Activated T-cell treated with anti-CD3 and anti-CD28 coated beads, Interleukin-2, amount 50 U/mL, for 72 hours (primary cell): ENCODE results near the gene EAF2. TPM values are rescaled to one million over a fixed set of nuclear protein-coding genes. Genes with fewer than 3 reads are reported as not detected.
A peak's percentile ranks its signal among the peaks of the same experiment; 100 is the strongest.

Experiments
- ATAC-seq, 2 donors: fragments of 150-1000 bp; cut with Tn5 transposase; replicated peaks in 1 of 2; 2 replicates each; pipeline ENCODE4 v1.10.0; 2021; ENCODE audit warnings: moderate library complexity in 2 of 2, mild to moderate bottlenecking in 1 of 2
- DNase-seq, 2 donors: peaks; one replicate each; pipeline ENCODE4 v3.0.0; 2021 to 2022; ENCODE audit warnings: mixed read lengths in 1 of 2
- H3K27ac Mint-ChIP-seq: one replicate; pipeline ENCODE4 v1.8.0; 2022; ENCODE audit warnings: mild to moderate bottlenecking, moderate library complexity, mixed read lengths
- H3K27me3 Mint-ChIP-seq: one replicate; pipeline ENCODE4 v1.8.0; 2022; ENCODE audit warnings: low read depth, mixed read lengths
- H3K36me3 Mint-ChIP-seq, 2 donors: one replicate each; pipeline ENCODE4 v1.8.0; 2022; ENCODE audit warnings: mixed read lengths in 2 of 2, mild to moderate bottlenecking in 1 of 2; ENCODE audit not compliant: insufficient read depth in 2 of 2
- H3K4me1 Mint-ChIP-seq: one replicate; pipeline ENCODE4 v1.8.0; 2022; ENCODE audit warnings: low read depth, mixed read lengths
- H3K4me3 Mint-ChIP-seq, 2 donors: one replicate each; pipeline ENCODE4 v1.8.0; 2022; ENCODE audit warnings: mild to moderate bottlenecking in 2 of 2, mixed read lengths in 2 of 2, moderate library complexity in 2 of 2
- H3K9me3 Mint-ChIP-seq, 2 donors: one replicate each; pipeline ENCODE4 v1.8.0; 2022; ENCODE audit warnings: mixed read lengths in 2 of 2
- total RNA-seq, 2 donors: library from RNA; stranded (reverse); gene quantifications; one replicate each; pipeline ENCODE4 v1.2.3, GENCODE V29; 2022

The EAF2 gene
- 10 to 100 TPM; 14.2 to 17.9 TPM for total RNA-seq

DNA sequence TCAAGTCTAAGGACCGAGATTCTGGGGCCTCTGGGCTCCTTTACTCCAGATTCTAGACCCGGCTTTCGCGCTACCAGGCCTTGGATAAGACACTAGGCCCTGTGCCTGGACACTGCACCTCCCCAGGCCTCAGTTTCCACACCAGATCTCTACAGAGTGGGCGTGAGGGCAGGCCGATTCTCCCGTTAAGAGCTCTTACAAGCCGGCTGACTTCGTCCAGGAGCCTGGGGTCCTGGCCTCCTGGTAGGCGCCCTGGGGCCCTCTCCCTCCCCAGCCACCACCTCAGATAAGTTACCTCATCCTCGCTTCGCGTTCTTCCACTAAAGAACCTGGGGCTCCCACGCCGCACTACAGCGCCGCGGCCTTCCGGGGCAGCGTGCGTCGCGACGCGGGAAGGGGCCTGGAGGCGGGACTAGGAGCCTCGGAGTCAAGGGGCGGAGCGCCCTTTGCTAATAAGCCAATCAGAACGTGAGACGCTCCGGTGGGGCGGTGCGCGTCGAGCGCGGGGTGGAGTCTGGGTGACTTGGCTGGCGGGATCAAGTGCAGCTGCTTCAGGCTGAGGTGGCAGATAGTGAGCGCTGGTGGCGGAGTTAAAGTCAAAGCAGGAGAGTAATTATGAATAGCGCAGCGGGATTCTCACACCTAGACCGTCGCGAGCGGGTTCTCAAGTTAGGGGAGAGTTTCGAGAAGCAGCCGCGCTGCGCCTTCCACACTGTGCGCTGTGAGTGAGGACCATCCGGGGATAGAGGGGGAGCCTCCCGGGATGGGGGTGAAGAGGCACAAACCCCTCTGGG lies at the start of gene EAF2, which contains the start of gene IQCB1:
EAF2 (plus strand) TSS at position 539 of the 794 bp plus-strand sequence; CDS start at position 616, 77 bp downstream.
IQCB1 (minus strand) TSS at position 390 of the 794 bp plus-strand sequence. CDS start 6,100 bp downstream, outside the sequence.
- Mint-ChIP-seq H3K9me3 (no peaks in the 10 kb centered on the region), H3K27ac (peak within 1 kb of the TSS; percentile 87), H3K36me3 (peaks cover 2 to 27% of the 10 kb centered on the region in 2 donors), H3K27me3 (no peaks in the 10 kb centered on the region), H3K4me1 (peaks cover 57% of the 10 kb centered on the region), H3K4me3 (peak within 1 kb of the TSS; percentile 87 to 90)
- ATAC-seq (peak; percentile 98 to 99), DNase-seq (peak; percentile 97)

DNA sequence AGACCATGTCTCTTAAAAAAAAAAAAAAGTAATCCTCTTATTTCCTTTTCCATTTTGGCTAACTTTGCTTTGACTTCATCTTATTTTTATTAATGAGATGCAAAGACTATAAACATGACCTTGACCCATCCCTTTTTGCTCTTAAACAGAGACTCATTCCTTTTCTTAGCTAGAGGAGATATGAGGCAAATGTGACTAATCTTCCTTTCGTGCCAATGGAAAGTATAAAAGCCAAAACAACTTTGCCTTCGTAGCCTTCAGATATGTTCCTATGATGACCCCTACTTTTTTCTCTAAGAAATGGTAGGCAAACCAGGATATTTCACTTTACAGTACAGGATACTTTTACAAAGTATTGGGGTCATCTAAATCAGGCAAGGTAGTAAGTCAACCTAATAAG lies 48.5 kb upstream of the EAF2 start:
- H3K36me3 Mint-ChIP-seq = peaks cover 13 to 46% of the 10 kb centered on the region in 2 donors
- DNase-seq (no peak), ATAC-seq (no peak)
- H3K27me3 Mint-ChIP-seq = no peaks in the 10 kb centered on the region
- H3K9me3 Mint-ChIP-seq = no peaks in the 10 kb centered on the region
- H3K4me1 Mint-ChIP-seq = no peaks in the 10 kb centered on the region
- H3K27ac Mint-ChIP-seq = no peak overlapping the region
- H3K4me3 Mint-ChIP-seq = no peak overlapping the region

DNA sequence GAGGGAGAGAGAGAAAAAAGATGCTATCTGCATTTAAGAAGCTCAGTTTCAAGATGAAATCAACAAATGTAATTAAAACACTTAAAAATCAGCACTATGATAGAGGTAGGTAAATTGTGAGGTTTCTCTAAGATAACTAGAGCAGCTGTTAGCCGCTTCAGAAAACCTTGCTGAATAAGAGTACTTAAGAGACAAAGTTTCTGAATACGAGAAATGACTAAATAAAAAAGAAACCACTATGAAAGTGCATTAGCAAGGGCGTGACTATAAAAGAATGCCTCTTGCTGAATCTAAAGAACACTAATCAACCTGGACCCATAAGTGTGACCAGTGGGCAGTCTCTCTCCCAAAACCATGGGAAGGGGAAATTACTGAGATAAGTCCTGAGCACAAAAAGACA lies 41.9 kb upstream of the EAF2 start:
- H3K4me3 Mint-ChIP-seq = no peak overlapping the region
- no peaks in the 10 kb centered on the region for H3K9me3 Mint-ChIP-seq
- no peak overlapping the region for H3K27ac Mint-ChIP-seq
- no peaks in the 10 kb centered on the region for H3K4me1 Mint-ChIP-seq
- peaks cover 7 to 25% of the 10 kb centered on the region in 2 donors for H3K36me3 Mint-ChIP-seq
- ATAC-seq = no peak
- no peaks in the 10 kb centered on the region for H3K27me3 Mint-ChIP-seq
- no peak for DNase-seq

DNA sequence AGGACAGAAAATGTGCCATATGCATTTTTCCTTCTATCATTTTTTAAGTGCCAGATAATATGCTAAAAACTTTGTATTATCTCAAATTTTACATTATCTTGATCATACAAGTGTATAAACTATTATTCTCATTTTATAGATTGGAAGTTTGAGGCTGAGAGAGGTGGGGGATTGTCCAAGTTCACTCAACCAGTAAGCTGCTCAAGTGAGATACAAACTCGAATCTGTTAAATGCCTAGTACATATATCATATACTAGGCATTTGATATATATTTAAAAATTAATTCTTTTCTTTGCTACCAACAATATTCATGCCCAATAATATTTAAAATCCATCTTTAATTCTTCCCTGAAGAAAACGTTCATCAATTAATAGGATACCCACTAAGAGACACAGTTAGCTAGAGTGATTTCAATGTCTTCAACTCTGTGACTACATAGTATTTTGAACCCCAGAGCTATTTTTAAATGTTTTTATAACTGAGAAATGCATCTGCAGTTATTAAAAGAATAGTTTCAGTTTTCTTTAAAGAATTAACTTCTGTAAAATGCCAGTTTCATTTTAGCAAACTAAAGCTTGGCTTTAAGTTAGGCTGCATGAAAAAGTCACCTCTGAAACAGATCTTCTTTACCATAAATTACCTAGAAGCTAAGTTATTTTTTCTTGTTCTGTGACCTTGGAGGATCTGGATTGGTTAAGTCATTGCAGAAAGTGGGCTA lies 40.6 kb upstream of the EAF2 start:
- Mint-ChIP-seq H3K9me3 (no peaks in the 10 kb centered on the region), H3K4me1 (no peaks in the 10 kb centered on the region), H3K36me3 (peaks cover 0 to 12% of the 10 kb centered on the region in 2 donors), H3K4me3 (no peak overlapping the region), H3K27me3 (no peaks in the 10 kb centered on the region), H3K27ac (no peak overlapping the region)
- no peak for ATAC-seq
- DNase-seq = no peak

DNA sequence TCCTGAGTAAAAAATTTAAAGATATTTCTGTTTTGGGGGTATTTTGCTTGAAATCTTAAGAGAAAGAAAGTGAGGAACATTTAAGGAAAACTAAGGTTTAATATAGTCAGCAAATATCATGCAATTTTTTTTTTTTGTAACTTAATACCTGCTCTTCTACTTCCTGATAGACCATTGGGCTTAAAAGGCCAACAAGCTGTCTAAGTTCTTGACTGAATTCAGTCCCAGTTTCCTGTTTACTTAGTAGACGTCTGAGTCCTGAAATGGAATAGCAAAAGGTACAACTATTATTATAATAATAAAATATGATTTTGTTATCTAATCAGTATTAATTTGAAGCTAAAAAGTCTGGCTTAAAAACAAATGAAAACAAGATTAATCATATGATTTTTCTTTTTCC lies 38.0 kb upstream of the EAF2 start:
- DNase-seq (no peak), ATAC-seq (no peak)
- Mint-ChIP-seq H3K9me3 (no peaks in the 10 kb centered on the region), H3K4me1 (no peaks in the 10 kb centered on the region), H3K27ac (no peak overlapping the region), H3K4me3 (no peak overlapping the region), H3K27me3 (no peaks in the 10 kb centered on the region), H3K36me3 (peaks cover 0 to 9% of the 10 kb centered on the region in 2 donors)

DNA sequence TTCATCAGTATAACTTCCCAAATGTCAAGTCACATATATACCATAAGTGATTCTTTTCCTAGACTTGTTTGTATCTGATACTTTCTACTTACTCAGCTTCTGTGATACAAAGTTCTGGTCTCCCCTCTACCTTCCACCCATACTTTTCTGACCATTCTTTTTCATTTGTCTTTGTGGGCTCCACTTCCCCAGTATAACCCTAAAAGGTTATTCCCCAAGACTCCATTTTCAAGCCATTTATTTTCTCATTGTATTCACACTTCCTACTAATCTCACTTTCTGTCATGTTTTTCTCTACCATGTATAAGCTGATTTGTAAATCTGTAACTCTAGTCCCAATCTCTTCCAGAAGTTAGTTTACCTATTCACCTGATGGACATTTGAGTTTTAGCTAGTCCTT lies 34.1 kb upstream of the EAF2 start:
- no peaks in the 10 kb centered on the region for H3K9me3 Mint-ChIP-seq
- peaks cover 4 to 23% of the 10 kb centered on the region in 2 donors for H3K36me3 Mint-ChIP-seq
- H3K4me1 Mint-ChIP-seq = no peaks in the 10 kb centered on the region
- peak overlapping the region; percentile 34 for H3K27ac Mint-ChIP-seq
- no peaks in the 10 kb centered on the region for H3K27me3 Mint-ChIP-seq
- ATAC-seq (no peak), DNase-seq (no peak)
- H3K4me3 Mint-ChIP-seq = no peak overlapping the region

DNA sequence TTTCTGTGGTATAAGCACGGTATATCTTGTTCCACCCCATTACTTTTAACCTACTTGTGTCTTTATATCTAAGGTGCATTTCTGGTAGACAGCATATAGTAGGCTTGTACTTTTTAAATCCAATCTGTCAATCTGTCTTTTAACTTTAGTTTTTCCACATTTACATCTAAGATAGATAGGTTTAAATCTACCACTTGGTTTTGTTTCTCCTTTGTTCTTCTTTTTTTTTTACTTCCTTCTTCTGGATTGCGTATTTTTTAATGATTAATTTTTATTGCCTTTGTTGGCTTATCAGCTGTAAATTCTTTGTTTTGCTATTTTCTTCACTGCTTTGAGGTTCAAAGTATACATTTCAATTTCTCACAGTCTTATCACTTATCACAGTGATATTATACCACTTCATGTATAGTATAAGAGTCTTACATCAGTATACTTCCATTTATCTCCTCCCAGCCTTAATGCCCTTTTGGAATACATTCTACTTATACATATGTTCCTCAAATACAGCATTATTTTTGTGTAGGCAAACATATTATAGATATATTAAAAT lies 31.2 kb upstream of the EAF2 start:
- no peaks in the 10 kb centered on the region for H3K9me3 Mint-ChIP-seq
- DNase-seq (no peak), ATAC-seq (no peak)
- no peak overlapping the region for H3K4me3 Mint-ChIP-seq
- H3K27me3 Mint-ChIP-seq = no peaks in the 10 kb centered on the region
- peaks cover 8 to 31% of the 10 kb centered on the region in 2 donors for H3K36me3 Mint-ChIP-seq
- H3K4me1 Mint-ChIP-seq = no peaks in the 10 kb centered on the region
- H3K27ac Mint-ChIP-seq = peak overlapping the region; percentile 16

DNA sequence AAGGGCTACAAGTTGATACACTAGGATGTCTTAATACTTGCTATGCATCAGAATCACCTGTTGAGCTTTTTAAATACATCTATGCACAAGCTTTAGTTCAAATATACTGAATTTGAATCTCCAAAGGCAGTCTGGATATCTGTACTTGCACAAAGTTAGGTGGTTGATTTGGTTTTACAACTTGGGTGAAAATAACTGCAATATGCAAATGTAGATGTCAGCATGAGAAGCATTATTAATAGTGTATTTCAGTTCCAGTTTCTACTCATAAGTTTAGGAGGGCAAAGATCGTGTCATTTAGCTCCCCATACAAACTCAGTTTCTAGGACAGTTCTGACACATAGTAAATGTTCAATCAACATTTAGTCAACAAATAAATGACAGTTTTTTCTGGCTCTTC lies 25.8 kb upstream of the EAF2 start:
- DNase-seq = no peak
- ATAC-seq = peak in 1 of 2 donors; percentile 54
- Mint-ChIP-seq H3K4me3 (no peak overlapping the region), H3K36me3 (peaks cover 10 to 35% of the 10 kb centered on the region in 2 donors), H3K27ac (no peak overlapping the region), H3K27me3 (no peaks in the 10 kb centered on the region), H3K4me1 (peaks cover 5% of the 10 kb centered on the region), H3K9me3 (no peaks in the 10 kb centered on the region)

DNA sequence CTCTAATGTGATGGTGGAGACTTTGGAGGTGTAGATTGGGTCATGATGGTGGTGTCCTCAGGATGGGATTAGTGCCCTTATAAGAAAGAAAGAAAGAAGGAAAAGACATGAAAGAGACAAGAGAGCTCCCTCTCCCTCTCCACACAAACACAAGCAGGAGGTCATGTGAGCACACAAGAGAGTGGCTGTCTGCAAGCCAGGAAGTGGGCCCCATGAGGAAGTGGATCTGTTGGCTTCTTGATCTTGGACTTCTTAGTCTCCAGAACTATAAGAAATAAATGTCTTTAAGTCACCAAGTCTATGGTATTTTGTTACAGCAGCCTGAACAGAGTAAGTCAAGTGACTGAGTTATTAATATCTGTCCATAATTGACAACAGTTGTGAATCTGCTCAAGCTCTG lies 17.3 kb upstream of the EAF2 start:
- Mint-ChIP-seq H3K27ac (no peak overlapping the region), H3K27me3 (no peaks in the 10 kb centered on the region), H3K36me3 (peaks cover 32 to 54% of the 10 kb centered on the region in 2 donors), H3K9me3 (peaks cover 1 to 7% of the 10 kb centered on the region in 2 donors), H3K4me1 (peaks cover 29% of the 10 kb centered on the region), H3K4me3 (no peak overlapping the region)
- DNase-seq = no peak
- no peak for ATAC-seq

DNA sequence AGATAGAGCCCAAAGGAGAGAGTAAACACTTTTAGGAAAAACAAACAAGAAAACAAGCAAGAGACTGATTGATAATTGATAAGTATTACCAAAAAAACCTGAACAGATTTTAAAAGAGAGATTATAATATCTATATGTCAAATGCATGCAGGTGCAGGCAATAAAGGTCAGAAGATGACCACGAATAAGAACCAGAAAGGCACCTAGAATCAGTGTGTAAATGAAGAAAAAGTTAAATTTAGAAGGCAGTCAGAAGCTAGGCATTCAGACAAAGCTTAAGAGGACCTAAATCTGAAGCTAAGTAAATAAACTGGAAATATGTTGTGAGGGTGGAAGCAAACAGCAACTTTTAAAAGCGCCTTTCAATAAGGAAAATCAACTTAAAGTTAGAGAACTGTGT lies 16.4 kb upstream of the EAF2 start:
- Mint-ChIP-seq H3K4me3 (no peak overlapping the region), H3K9me3 (peaks cover 4 to 13% of the 10 kb centered on the region in 2 donors), H3K27ac (no peak overlapping the region), H3K36me3 (peaks cover 37 to 62% of the 10 kb centered on the region in 2 donors), H3K4me1 (peaks cover 29% of the 10 kb centered on the region), H3K27me3 (no peaks in the 10 kb centered on the region)
- no peak for DNase-seq
- no peak for ATAC-seq

DNA sequence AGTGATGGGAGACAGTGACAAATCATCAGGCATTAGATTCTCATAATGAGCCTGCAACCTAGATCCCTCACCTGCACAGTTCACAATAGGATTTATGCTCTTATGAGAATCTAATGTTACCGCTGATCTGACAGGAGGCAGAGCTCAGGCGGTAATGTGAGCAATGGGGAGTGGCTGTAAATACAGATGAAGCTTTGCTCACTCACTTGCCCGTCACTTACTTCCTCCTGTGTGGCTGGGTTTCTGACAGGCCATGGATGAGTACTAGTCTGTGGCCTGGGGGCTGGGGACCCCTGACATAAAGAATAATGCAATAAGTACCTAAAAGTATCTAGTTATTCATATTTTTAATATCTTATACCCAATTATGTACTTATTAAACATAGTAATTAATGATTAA lies 15.8 kb upstream of the EAF2 start:
- H3K4me3 Mint-ChIP-seq = no peak overlapping the region
- DNase-seq (no peak), ATAC-seq (no peak)
- H3K4me1 Mint-ChIP-seq = peaks cover 24% of the 10 kb centered on the region
- H3K27me3 Mint-ChIP-seq = no peaks in the 10 kb centered on the region
- no peak overlapping the region for H3K27ac Mint-ChIP-seq
- peaks cover 4 to 13% of the 10 kb centered on the region in 2 donors for H3K9me3 Mint-ChIP-seq
- H3K36me3 Mint-ChIP-seq = peaks cover 39 to 64% of the 10 kb centered on the region in 2 donors

DNA sequence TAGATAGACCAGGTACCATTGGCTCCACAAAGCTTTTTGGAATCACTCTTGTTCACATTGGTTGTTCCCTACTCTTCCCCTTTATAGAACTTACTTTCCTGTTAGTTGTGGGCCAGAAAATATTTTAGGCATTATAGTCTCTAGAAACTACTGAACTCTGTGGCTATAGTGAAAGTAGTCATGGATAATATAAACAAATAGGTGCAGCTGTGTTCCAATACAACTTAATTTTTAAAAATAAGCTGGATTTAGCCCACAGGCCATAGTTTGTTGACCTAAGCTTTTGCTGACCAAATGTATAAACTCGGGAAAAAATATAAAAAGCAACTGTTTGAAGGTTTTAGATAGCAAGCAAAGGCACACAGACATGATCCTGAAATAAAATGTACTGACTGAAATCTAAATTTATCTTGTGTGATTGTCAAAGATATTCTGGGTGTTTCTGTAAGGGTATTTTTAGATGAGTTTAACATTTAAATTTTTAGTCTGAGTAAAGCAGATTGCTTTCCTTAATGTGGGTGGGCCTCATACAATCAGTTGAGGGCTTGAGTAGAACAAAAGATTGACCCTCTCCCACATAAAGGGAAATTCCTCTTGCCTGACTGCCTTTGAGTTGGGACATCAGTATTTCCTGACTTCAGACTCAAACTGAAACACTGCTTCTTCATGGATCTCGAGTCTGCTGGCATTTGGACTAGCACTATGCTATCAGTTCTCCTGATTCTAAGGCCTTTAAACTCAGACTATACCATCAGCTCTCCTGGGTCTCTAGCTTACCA lies 13.4 kb upstream of the EAF2 start:
- no peak for DNase-seq
- no peak overlapping the region for H3K4me3 Mint-ChIP-seq
- peak overlapping the region; percentile 35 for H3K27ac Mint-ChIP-seq
- peaks cover 33 to 74% of the 10 kb centered on the region in 2 donors for H3K36me3 Mint-ChIP-seq
- H3K27me3 Mint-ChIP-seq = no peaks in the 10 kb centered on the region
- peaks cover 4 to 10% of the 10 kb centered on the region in 2 donors for H3K9me3 Mint-ChIP-seq
- ATAC-seq = no peak
- peaks cover 5% of the 10 kb centered on the region for H3K4me1 Mint-ChIP-seq
